Measurements from ENCODE around the gene GSTM1. TPM values are rescaled to one million over a fixed set of nuclear protein-coding genes. Genes with fewer than 3 reads are reported as not detected.

Gene GSTM1
- total RNA-seq, 1 donor from 2014 or later: 16.7 TPM

DNA sequence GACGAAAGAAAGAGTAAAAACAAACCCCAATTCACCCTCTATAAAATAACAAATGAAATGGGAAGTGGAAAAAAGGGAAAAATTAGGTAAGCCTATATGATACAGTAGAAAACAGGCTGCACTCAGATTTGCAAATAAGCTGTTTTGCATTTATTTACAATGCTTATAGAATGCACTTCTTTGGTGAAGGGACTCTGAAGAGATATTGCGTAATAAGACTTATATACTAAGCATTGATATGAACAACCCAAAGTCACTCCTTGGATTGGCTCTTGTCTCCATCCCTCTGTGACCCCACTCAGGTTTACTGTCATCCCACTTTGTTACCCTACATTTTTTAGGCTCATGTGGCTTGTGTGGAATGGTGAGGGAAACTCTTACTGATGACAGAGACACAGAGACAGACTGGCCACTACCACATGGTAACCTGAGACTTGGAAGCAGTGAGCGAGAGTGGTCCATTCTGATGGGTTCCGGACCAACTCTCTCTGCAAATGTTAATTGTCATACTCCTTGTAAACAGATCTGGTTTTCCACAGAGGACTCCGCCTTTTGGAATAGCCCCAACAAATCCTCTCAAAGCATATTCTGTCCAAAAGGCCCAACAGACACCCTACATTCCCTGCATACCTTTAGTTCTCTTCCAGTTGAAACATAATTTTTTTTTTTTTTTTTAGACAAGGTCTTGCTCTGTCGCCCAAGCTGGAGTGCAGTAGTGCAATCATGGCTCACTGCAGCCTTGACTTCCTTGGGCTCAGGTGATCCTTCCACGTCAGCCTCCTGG lies 35.5 kb downstream of the GSTM1 start:
- Histone ChIP-seq H3K9ac (ENCODE audit: low read depth in 1 of 3, low read length in 3 of 3) (no peak overlapping the region), H3K27me3 (ENCODE audit: control insufficient read depth in 3 of 3, insufficient read depth in 3 of 3, low read length in 3 of 3) (no peaks in the 10 kb centered on the region), H3K4me1 (ENCODE audit: control insufficient read depth in 3 of 3, insufficient read depth in 3 of 3, low read length in 3 of 3) (no peaks in the 10 kb centered on the region), H3K4me3 (ENCODE audit: low read length in 3 of 3) (no peak overlapping the region), H3K36me3 (ENCODE audit: control insufficient read depth in 3 of 3, insufficient read depth in 3 of 3, low read length in 3 of 3) (no peaks in the 10 kb centered on the region), H3K27ac (ENCODE audit: low read depth, low read length) (no peak overlapping the region), H3K9me3 (ENCODE audit: control insufficient read depth in 3 of 3, low read length in 3 of 3) (no peaks in the 10 kb centered on the region)

DNA sequence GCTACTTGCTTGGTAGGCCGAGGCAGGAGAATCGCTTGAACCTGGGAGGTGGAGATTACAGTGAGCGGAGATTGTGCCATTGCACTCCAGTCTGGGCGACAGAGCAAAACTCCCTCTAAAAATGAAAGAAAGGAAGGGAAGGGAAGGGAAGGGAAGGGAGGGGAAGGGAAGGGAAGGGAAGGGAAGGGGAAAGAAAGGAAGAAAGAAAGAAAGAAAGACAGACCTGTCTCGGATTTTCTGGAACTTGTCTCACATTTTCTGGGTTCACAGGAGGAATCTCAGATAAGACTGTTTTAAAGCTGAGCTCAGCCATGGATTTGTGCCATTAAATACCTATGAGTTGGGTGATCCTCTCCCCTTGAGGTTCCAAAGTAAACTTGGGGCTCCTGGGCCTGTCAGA lies 37.3 kb downstream of the GSTM1 start:
- H3K36me3 ChIP-seq (ENCODE audit: control insufficient read depth in 3 of 3, insufficient read depth in 3 of 3, low read length in 3 of 3): no peaks in the 10 kb centered on the region
- H3K9ac ChIP-seq (ENCODE audit: low read depth in 1 of 3, low read length in 3 of 3): no peak overlapping the region
- H3K27ac ChIP-seq (ENCODE audit: low read depth, low read length): no peak overlapping the region
- no peak overlapping the region for H3K4me3 ChIP-seq (ENCODE audit: low read length in 3 of 3)
- no peaks in the 10 kb centered on the region for H3K27me3 ChIP-seq (ENCODE audit: control insufficient read depth in 3 of 3, insufficient read depth in 3 of 3, low read length in 3 of 3)
- no peaks in the 10 kb centered on the region for H3K4me1 ChIP-seq (ENCODE audit: control insufficient read depth in 3 of 3, insufficient read depth in 3 of 3, low read length in 3 of 3)
- H3K9me3 ChIP-seq (ENCODE audit: control insufficient read depth in 3 of 3, low read length in 3 of 3): no peaks in the 10 kb centered on the region

DNA sequence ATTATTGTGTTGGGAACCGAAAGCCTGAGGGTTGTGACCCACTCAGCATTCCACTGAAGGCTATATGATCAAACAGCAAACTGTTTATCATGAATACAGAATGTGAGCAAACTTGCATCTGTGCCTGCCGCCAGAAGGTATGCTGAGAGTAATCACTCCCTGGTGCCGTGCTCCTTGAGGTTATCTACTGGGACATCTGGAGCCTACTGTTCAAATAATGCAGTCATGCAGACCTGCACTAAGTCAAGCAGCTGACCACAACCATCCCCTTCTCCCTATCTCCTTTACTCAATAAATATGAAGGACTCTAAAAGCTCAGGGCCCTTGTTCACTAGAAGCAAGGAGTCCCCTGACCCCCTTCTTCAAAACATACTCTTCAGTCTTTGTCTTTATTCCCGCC lies 37.9 kb downstream of the GSTM1 start:
- Histone ChIP-seq H3K27me3 (ENCODE audit: control insufficient read depth in 3 of 3, insufficient read depth in 3 of 3, low read length in 3 of 3) (no peaks in the 10 kb centered on the region), H3K4me1 (ENCODE audit: control insufficient read depth in 3 of 3, insufficient read depth in 3 of 3, low read length in 3 of 3) (no peaks in the 10 kb centered on the region), H3K9ac (ENCODE audit: low read depth in 1 of 3, low read length in 3 of 3) (no peak overlapping the region), H3K9me3 (ENCODE audit: control insufficient read depth in 3 of 3, low read length in 3 of 3) (no peaks in the 10 kb centered on the region), H3K36me3 (ENCODE audit: control insufficient read depth in 3 of 3, insufficient read depth in 3 of 3, low read length in 3 of 3) (no peaks in the 10 kb centered on the region), H3K27ac (ENCODE audit: low read depth, low read length) (no peak overlapping the region), H3K4me3 (ENCODE audit: low read length in 3 of 3) (no peak overlapping the region)

DNA sequence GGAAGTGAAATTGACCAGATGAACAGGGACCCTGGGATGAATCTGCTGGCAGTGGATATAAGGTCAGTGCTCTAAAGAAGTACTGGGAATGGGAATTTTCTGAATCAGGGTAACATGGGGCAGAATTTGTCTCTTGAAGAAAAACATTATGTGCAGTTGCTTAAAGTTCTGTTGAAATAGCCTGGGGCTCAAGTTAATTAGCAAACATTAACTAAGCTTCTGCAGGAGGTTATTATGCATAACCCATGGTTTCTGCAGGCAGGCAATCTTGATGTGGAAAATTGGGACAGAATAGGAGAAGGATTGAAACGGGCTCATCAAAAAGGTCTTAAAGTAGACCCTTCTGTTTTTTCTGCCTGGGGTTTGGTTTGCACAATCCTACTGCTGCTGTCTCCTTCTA lies 38.4 kb downstream of the GSTM1 start:
- Histone ChIP-seq H3K9me3 (ENCODE audit: control insufficient read depth in 3 of 3, low read length in 3 of 3) (no peaks in the 10 kb centered on the region), H3K4me1 (ENCODE audit: control insufficient read depth in 3 of 3, insufficient read depth in 3 of 3, low read length in 3 of 3) (no peaks in the 10 kb centered on the region), H3K27me3 (ENCODE audit: control insufficient read depth in 3 of 3, insufficient read depth in 3 of 3, low read length in 3 of 3) (no peaks in the 10 kb centered on the region), H3K4me3 (ENCODE audit: low read length in 3 of 3) (no peak overlapping the region), H3K9ac (ENCODE audit: low read depth in 1 of 3, low read length in 3 of 3) (no peak overlapping the region), H3K36me3 (ENCODE audit: control insufficient read depth in 3 of 3, insufficient read depth in 3 of 3, low read length in 3 of 3) (no peaks in the 10 kb centered on the region), H3K27ac (ENCODE audit: low read depth, low read length) (no peak overlapping the region)

DNA sequence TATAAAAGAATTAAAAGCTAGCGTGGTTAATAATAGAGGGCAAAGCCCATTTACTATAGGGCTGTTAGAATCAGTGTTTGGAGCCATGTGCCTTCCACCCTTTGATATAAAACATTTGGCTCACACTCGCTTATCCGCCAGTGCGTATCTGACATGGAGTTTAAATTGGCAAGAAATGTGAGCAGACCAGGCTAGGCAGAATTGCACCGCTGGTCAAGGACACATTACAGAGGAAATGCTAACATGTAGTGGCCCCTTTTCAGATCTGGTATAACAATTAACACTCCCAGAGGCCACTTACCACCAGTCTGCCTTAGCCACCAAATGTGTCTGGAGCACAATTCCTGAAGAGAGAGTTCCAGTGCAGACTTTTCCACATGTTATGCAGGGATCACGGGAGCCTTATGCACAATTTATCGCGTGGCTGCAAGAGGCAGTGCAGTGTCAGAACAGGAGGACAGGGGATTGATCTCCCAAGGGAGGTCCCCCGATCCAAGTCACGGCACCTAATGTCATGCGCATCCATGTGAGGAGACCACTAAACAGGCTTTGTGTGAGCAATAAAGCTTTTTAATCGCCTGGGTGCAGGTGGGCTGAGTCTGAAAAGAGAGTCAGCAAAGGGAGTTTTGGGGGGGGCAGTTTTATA lies 39.2 kb downstream of the GSTM1 start:
- no peak overlapping the region for H3K27ac ChIP-seq (ENCODE audit: low read depth, low read length)
- no peaks in the 10 kb centered on the region for H3K36me3 ChIP-seq (ENCODE audit: control insufficient read depth in 3 of 3, insufficient read depth in 3 of 3, low read length in 3 of 3)
- H3K9ac ChIP-seq (ENCODE audit: low read depth in 1 of 3, low read length in 3 of 3): no peak overlapping the region
- no peaks in the 10 kb centered on the region for H3K4me1 ChIP-seq (ENCODE audit: control insufficient read depth in 3 of 3, insufficient read depth in 3 of 3, low read length in 3 of 3)
- no peak overlapping the region for H3K4me3 ChIP-seq (ENCODE audit: low read length in 3 of 3)
- no peaks in the 10 kb centered on the region for H3K27me3 ChIP-seq (ENCODE audit: control insufficient read depth in 3 of 3, insufficient read depth in 3 of 3, low read length in 3 of 3)
- H3K9me3 ChIP-seq (ENCODE audit: control insufficient read depth in 3 of 3, low read length in 3 of 3): no peaks in the 10 kb centered on the region

DNA sequence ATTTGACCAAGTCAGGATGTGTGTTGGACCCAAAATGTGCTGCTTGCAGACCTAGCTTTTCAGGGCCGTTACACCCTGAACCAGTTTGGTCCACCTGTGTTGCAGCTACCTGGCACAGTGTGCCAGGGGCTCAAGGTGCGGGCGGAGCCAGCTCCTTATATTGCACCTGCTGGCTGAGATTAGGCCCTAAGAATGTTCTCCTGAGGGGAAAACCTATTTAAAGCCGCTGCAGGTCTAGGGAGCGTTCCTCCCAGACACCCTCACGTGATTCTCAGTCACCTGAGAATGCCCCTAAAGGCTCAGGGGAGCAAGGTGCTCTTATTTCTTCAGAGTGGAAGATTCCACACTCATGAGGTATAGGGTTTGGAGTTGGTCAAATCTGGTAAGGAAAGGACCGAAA lies 41.3 kb downstream of the GSTM1 start:
- H3K4me3 ChIP-seq (ENCODE audit: low read length in 3 of 3): no peak overlapping the region
- no peak overlapping the region for H3K9ac ChIP-seq (ENCODE audit: low read depth in 1 of 3, low read length in 3 of 3)
- H3K9me3 ChIP-seq (ENCODE audit: control insufficient read depth in 3 of 3, low read length in 3 of 3): no peaks in the 10 kb centered on the region

DNA sequence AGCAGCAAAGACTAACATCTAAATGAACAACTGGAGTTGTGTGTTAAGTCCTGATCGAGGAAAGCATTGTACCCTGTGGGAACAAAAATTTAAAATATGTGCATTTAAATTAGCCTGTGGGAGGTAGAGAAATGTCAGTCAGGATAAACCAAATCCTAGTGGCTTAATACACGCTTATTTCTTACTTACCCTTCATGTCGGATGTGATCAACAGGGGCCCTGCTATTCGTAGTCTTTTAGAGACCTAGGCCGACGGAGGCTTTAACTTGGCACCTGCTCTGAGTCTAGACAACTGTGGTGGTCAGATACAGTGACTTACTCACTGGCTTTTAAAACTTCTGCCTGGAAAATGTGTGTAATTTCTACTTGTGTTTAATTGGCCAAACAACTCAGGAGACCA lies 43.0 kb downstream of the GSTM1 start:
- Histone ChIP-seq H3K9me3 (ENCODE audit: control insufficient read depth in 3 of 3, low read length in 3 of 3) (no peaks in the 10 kb centered on the region), H3K36me3 (ENCODE audit: control insufficient read depth in 3 of 3, insufficient read depth in 3 of 3, low read length in 3 of 3) (peaks cover 2 to 7% (median 5%) of the 10 kb centered on the region in 3 donors), H3K27me3 (ENCODE audit: control insufficient read depth in 3 of 3, insufficient read depth in 3 of 3, low read length in 3 of 3) (no peaks in the 10 kb centered on the region), H3K4me3 (ENCODE audit: low read length in 3 of 3) (no peak overlapping the region), H3K27ac (ENCODE audit: low read depth, low read length) (no peak overlapping the region), H3K9ac (ENCODE audit: low read depth in 1 of 3, low read length in 3 of 3) (no peak overlapping the region), H3K4me1 (ENCODE audit: control insufficient read depth in 3 of 3, insufficient read depth in 3 of 3, low read length in 3 of 3) (no peaks in the 10 kb centered on the region)

More for the DNA sequence above, 41.3 kb downstream of the GSTM1 start:
- Histone ChIP-seq H3K27ac (ENCODE audit: low read depth, low read length) (no peak overlapping the region), H3K27me3 (ENCODE audit: control insufficient read depth in 3 of 3, insufficient read depth in 3 of 3, low read length in 3 of 3) (no peaks in the 10 kb centered on the region), H3K36me3 (ENCODE audit: control insufficient read depth in 3 of 3, insufficient read depth in 3 of 3, low read length in 3 of 3) (no peaks in the 10 kb centered on the region), H3K4me1 (ENCODE audit: control insufficient read depth in 3 of 3, insufficient read depth in 3 of 3, low read length in 3 of 3) (no peaks in the 10 kb centered on the region)

DNA sequence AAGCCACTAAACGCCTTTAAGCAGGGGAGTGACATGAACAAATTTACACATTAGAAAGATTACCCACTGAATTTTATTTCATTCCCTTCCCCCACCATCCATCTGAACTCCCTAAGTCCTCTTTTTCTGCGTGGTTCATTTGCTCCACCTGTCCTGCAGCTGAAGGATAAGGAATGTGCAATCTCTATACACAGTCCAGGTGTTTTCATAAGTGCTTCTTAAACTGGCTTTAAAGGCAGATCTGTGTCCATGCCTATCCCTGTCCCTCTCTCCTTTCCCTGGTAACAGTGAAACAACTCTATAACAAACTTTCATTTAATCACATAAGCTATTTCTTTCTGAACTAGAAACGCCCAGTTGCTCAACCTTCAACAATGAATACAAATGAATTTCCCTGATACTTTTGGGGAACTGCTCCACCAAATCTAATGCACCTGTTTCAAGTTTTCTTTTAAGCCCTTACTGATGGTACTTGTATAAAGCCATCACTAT lies 44.8 kb downstream of the GSTM1 start:
- H3K27ac ChIP-seq (ENCODE audit: low read depth, low read length): no peak overlapping the region
- H3K4me1 ChIP-seq (ENCODE audit: control insufficient read depth in 3 of 3, insufficient read depth in 3 of 3, low read length in 3 of 3): no peaks in the 10 kb centered on the region
- H3K36me3 ChIP-seq (ENCODE audit: control insufficient read depth in 3 of 3, insufficient read depth in 3 of 3, low read length in 3 of 3): peaks cover 7 to 19% (median 17%) of the 10 kb centered on the region in 3 donors
- H3K9me3 ChIP-seq (ENCODE audit: control insufficient read depth in 3 of 3, low read length in 3 of 3): no peaks in the 10 kb centered on the region
- no peak overlapping the region for H3K4me3 ChIP-seq (ENCODE audit: low read length in 3 of 3)
- no peak overlapping the region for H3K9ac ChIP-seq (ENCODE audit: low read depth in 1 of 3, low read length in 3 of 3)
- H3K27me3 ChIP-seq (ENCODE audit: control insufficient read depth in 3 of 3, insufficient read depth in 3 of 3, low read length in 3 of 3): no peaks in the 10 kb centered on the region

DNA sequence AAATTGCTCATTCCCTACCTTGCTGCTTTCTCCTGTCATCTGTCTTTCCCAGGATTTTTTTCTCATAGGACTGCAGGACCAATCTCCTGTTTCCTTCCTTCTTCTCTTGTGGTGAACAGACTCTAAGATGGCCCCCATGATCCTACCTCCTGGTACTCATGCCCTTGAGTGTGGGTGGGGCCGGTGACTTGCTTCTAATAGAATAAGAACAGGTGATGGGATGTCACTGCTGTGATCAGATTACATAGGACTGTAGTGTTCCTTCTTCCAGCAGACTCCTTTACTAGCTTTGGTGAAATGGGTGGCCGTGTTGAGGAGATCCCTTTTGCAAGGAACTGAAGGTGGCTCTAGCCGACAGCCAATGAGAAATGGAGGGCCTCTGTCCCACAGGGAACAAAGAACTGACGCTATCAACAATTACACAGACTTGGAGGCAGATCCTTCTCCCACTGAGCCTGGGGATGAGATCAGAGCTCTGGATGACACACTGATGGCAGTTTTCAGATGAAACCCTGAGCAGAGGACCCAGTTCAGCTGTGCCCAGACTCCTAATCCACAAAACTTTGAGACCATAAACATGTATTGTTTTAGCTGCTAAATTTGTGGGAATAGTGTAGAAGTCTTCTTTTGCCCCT lies 45.7 kb downstream of the GSTM1 start:
- Histone ChIP-seq H3K9me3 (ENCODE audit: control insufficient read depth in 3 of 3, low read length in 3 of 3) (no peaks in the 10 kb centered on the region), H3K27ac (ENCODE audit: low read depth, low read length) (no peak overlapping the region), H3K36me3 (ENCODE audit: control insufficient read depth in 3 of 3, insufficient read depth in 3 of 3, low read length in 3 of 3) (peaks cover 15 to 26% (median 26%) of the 10 kb centered on the region in 3 donors), H3K27me3 (ENCODE audit: control insufficient read depth in 3 of 3, insufficient read depth in 3 of 3, low read length in 3 of 3) (no peaks in the 10 kb centered on the region), H3K4me3 (ENCODE audit: low read length in 3 of 3) (no peak overlapping the region), H3K9ac (ENCODE audit: low read depth in 1 of 3, low read length in 3 of 3) (no peak overlapping the region), H3K4me1 (ENCODE audit: control insufficient read depth in 3 of 3, insufficient read depth in 3 of 3, low read length in 3 of 3) (no peaks in the 10 kb centered on the region)

Data from skeletal muscle tissue (tissue), 4 donors.